Stimulated activated CD4-positive, alpha-beta T cell treated with anti-CD3 and anti-CD28 coated beads, Interleukin-15, amount 100 ng/mL, for 1 hour (primary cell): ENCODE results near the gene RAB41.
"Not testable (repeated sequence)": the region's sequence is repeated elsewhere in the genome, so short reads cannot be mapped to it uniquely, and the experiment has no call there.

Experiments used
- DNase-seq, 2 donors: peaks; one replicate each; pipeline ENCODE4 v3.0.0-alpha.2; 2020; ENCODE audit warnings: low read depth in 1 of 2, low spot score in 1 of 2

Gene RAB41

DNA sequence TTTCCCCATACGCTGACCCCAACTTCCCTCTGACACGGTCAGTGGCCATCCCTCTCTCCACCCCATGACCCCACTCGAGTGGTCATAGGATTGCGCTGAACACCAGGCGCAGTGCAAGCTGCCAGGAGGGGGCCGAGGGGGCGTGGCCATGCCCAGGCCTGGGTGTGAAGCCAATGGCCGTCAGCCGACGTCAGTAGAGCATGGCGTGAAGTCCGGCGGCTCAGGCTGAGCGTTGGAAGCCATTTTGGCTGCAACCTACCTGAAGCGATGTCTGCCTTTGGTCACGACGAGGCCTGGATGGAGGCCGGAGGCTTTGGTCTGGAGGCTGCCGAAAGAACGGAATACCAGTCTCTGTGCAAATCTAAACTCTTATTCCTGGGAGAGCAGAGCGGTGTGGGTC lies at the start of gene RAB41:
TSS of gene RAB41 (plus strand) at position 222 of the 400 bp plus-strand sequence. CDS start at position 268, 46 bp downstream.
- DNase-seq, result no peak

DNA sequence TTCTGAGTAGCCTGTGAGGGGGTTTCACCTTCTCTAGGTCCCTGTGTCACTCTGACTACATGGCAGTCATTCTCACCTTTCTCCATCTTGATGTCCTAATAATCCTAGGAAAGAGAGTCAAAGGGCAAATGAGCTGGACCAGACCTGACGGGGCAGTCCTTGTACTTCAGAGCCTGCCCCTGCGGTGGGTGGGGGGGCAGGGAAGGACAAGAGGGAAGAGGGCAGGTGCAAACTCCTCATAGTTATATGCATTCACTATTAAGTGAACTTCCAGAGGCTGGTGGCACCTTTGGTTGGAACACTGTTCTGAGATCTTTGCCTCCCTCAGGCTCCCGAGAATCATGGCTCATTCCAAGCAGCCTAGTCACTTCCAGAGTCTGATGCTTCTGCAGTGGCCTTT lies 47.6 kb upstream of the RAB41 start, which contains the start of gene AWAT1:
TSS of gene AWAT1 (plus strand) at position 301 of the 400 bp plus-strand sequence. CDS start at position 342, 41 bp downstream.
- no peak for DNase-seq

DNA sequence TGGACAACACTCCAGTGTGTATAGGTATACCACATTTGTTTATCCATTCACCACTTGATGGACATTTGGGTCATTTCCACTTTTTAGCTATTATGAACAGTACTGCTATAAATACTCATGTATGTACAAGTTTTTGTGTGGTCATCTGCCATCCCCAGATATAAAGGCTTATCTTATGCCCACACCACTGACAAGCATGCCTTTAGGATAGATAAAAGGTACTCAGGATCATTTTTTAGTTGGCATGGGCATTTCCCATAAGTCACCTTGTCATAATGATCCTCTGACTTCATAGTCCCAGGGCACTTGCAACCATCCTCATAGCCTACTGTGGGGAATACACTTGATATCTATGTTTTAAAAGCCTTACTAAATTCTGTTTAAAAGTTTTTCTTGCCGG lies 41.2 kb upstream of the RAB41 start:
- DNase-seq, result no peak

DNA sequence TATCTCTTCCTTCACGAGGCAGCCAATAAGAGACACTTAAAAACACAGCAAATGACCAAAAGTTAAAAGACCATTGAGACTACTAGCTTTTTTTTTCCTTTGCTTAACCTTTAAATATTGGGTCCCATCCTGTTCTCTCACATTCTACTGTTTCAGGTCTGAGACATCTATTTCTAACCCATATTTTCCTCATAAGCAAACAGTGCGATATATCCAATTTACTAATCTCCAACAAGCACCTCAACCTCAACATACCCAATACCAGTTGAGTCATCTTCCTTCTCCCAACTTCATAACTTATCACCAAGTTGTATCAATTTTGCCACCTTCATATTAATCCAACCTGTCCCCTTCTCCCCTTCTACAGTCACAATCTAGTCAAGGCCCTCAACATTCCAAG lies 40.5 kb upstream of the RAB41 start:
- DNase-seq, result no peak

DNA sequence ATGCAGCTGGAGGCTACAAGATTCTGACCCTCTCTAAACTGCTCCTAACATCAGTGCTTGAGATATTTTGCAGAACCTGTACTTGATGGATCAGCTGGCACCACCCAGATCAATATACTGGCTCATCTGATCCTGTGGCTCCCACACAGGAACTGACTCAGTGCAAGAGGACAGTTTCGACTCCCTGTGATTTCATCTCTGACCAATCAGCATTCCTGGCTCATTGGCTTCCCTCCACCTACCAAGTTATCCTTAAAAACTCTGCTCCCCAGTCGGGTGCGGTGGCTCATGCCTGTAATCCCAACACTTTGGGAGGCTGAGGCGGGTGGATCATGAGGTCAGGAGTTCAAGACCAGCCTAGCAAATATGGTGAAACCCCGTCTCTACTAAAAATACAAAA lies 38.4 kb upstream of the RAB41 start:
- DNase-seq, result not testable (repeated sequence)

DNA sequence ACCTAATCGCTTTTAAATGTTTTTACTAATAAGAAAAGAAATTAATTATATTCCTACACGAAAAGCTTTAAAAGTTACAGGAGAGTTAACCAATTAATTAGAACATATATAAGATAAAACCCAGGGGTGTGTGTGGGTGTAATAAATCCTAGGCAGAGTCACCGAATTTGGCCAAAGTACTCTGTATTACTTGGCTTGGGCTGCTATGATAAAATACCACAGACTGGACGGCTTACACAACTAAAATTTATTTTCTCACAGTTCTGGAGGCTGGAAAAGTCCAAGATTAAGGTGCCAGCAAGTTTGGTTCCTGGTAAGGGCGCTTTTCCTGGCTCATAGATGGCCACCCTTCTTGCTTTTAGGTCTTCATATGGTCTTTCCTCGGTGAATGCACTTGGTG lies 37.1 kb upstream of the RAB41 start:
- no peak for DNase-seq

DNA sequence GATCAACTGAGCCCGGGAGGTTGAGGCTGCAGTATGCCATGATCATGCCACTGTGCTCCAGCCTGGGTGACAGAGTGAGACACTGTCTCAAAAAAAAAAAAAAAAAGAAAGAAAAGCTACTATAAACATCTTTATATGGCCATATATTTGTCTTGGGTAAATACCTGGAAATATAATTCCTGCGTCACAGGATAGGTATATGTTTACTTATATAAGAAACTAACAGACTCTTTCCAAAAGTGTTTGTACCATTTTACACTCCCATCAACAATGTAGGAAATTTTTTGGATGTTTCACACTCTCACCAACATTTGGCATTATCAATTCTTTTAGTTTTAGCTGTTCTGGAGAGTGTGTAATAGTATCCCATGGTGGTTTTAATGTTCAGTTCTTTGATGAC lies 34.7 kb upstream of the RAB41 start:
- no peak for DNase-seq

DNA sequence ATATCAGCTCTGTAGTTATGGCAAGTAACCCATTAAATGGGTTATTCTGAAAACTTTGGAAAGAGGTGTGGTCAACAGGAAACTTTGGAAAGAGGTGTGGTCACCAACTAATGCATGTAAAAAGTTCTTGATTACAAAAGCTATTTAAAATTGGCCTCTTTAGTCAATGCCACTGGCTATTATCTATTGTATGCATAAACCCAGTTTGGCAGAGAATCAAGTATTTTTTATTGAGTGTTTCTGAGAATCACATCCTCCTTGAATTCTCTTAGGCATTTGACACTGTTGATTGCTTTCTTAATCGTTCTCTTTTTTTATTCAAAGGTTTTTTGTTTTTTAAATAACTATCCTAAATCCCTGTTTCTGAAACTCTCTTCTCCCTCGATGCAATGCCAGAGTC lies 29.5 kb upstream of the RAB41 start:
- DNase-seq, result no peak

DNA sequence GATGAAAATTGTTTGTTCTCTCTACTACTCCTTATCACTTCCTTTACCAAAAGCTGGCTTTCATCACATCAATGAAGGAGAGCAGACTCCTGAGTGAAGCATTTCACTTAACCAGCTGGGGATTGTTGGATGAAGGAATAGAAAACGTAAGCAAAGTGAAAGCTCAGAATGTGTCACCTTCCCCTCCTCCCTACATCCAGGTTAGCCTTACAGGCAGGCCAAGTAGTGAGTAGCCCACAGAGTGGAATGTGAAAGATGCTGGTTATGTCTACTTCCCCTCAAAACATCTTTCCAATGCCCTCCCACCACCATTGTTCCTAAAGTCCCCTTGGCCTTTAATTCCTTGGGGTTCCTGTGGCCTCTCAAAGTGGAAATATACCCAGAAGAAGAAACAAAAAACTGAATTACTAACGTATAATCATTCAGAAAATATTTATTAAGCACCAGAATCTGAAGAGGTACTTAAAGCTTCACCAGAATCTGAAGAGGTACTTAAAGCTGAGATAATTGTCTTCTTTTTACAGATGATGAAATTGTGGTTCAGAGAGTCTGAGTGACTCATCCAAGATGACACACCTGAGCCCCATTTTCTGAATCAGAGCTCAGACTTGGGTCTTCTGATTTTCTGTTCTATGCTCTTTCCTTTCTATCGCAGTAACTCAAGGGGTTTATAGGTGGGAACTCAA lies 28.5 kb upstream of the RAB41 start:
- DNase-seq, result no peak

DNA sequence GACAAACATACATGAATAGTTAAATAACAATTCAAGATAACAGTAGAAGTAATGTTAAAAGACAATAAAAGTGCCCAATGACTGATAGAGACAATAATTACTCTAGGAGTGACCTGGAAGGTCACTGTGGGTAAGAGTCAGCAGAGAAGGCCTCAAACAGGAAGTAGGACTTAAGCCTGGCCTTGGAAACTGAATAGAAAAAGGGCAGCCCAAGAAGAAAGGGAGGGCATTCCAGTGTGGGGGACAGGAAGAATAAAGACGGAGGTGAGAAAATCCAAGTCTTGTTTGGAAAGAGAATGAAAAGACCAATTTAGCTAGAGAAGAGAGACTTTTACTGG lies 27.9 kb upstream of the RAB41 start:
- no peak for DNase-seq

DNA sequence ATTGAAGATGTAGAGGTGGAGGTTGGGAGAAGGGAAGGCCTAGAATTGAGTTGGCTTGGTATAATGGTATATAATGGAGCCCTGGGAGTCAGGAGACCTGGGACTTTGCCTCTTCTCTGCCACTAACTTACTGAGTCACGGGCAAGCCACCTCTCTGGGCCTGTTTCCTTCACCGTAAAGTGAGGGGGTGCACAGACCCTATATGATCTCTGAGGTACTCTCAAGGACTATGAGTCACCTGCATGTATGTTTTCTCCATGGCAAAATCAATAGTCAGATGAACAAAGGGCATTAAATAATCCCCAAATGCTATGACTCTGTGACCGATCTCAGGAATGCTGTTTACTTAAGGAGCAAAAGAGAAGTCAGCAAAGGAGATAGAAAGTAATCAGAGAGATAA lies 27.1 kb upstream of the RAB41 start:
- no peak for DNase-seq

DNA sequence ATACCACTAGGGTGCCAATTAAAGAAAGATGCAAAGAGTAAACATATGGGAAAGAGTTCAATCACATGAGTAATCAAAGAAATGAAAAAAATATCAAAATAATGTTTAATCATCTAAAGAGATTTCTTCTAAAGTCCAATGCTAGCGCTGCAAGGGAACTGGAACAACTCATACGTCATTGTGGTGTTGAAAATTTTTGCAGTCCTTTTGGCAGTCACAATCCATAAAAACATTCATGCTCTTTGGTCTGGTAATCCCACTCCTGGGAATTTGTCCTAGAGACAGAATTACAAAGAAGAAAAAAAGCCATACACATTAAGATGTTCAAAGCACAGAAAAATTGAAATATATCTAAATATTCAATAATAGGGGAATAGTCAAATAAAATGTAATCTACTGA lies 26.5 kb upstream of the RAB41 start:
- DNase-seq, result no peak

DNA sequence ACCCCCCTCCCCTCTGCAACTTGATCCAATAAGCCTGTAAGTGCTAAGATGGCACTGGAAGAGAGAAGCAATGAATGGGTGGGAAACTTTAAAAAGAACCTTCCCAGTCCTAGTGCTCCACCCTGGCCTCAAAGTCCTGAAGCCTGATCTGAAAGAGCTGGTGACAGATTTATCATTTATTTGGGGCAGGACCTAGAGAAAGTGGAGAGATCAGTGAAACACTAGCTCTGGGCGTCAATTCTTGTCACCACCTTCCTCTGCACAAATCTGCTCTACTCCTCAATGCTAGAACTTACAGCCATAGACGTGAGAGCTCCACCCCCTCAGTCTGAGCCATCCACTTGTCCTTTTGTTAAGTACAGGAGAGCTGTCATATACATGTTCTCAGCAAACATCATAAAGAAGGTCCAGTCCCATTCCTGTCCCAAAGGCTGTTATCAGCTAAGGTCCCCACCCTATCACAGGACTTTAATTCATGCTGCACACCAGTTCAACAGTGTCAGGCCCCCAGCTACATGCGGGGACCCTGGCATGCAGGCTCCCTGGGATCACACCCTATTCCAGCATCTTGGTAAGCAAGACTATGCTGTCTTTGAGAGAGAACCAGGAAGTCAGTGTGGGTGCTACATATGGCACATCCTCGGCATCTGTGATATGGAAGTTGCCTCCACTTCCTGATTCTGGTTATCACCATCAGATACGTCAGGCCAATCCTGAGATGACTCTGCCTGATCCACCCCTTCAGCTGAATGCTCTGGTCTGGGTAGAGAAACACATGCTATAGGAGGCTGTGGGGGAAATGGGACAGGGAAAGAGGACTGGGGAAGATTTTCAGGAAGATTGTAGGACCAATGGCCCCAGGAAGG lies 24.3 kb upstream of the RAB41 start:
- no peak for DNase-seq

DNA sequence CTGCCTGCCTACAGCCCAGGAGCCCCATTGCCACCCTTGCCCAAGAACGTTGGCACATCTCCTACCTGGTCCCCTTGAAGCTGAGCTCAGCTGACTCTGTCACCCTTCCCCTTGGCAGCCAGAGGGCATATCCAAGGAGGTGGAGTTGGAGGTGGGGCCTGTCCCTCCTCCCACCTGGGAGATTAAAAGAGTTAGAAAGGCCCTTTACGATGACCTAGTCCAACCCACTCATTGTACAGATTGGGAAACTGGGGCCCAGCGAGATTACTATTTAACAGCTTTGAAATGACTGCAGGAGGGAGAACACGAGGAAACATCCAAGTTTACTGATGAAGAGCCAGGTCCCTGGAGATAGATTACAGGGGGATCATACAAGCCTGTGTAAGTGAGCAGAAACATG lies 21.9 kb upstream of the RAB41 start, which contains the start of gene P2RY4:
TSS of gene P2RY4 (minus strand) at position 101 of the 400 bp plus-strand sequence. CDS start 580 bp downstream, outside the sequence.
- no peak for DNase-seq

DNA sequence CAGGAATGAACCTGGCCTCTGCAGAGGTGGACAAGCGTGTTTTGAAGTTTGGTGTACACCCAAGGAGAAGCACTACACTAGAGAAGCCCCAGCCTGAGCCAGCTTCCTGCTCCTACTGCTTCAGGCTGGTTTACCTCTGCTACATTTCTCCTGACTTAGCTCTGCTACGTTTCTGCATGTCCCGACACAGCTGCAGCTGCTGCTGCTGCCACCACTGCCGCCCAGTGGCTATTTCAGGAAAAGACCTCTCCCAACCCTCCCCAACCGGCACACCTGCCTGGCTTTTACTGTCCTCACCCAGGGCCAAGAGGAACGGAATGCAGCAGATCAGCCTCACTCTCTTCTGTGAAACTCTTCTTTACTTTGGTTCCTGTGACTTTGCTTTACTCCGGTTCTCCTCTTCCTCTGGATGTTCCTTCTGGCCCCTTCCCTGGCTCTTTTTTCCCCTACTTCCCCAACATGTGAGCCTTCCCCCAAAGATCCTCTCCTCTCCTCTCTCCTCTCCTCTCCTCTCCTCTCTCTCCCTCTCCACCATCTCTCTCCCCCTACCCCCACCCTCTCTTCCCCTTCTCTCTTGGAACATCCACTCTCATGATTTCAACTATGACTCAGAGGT lies 18.9 kb upstream of the RAB41 start:
- DNase-seq, result peak in 1 of 2 donors; percentile 1

DNA sequence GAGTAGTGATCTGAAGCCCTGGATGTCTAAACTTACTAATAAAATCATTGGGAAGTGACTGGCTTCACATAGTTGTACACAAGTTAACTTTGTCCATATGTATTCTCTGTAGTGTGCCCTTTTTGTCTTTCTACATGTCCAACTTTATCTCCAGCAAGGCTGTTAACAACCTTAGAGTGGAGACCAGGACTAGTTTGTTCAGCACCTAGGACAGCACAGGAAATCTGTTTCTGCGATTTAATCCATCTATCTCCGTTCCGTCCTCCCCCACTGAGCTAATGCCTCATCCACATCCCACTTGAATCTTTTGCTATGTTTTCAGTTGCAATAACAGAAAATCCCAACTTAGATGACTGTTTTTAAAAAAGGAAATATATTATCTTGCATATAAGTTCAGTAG lies 17.2 kb upstream of the RAB41 start:
- DNase-seq, result no peak

DNA sequence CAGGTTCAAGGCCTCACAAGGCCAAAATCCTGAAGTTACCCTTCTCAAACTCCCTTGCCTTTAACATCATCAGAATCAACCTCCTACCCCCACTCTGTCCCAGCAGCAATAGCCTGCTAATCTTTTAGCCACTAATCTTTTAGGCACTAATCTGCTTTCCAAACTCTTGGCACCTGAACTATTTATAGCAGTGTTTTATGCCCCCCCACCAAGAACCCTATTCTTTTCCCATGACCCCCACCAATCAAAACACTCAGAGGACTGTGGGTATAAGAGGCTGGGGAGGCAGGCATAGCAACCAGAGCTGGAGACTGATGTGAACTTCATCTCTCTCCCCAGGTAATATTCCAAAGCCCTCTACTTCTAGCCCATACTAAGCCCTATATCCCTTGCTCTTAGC lies 13.9 kb upstream of the RAB41 start, which contains the start of gene ARR3:
TSS of gene ARR3 (plus strand) at position 301 of the 400 bp plus-strand sequence. CDS start 1,052 bp downstream, outside the sequence.
- DNase-seq, result no peak

DNA sequence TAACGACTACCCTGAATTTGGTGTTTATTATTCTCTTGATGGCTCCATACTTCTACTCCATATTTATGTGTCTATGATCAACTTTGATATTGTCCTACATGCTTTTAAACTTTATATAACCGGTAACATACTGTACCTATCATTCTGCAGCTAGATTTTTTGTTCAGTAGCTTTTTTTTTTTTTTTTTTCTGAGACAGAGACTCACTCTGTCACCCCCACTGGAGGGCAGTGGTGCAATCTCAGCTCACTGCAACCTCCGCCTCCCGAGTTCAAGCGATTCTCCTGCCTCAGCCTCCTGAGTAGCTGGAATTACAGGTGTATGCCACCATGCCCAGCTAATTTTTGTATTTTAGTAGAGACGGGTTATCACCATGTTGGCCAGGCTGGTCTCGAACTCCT lies 7.9 kb upstream of the RAB41 start:
- not testable (repeated sequence) for DNase-seq

DNA sequence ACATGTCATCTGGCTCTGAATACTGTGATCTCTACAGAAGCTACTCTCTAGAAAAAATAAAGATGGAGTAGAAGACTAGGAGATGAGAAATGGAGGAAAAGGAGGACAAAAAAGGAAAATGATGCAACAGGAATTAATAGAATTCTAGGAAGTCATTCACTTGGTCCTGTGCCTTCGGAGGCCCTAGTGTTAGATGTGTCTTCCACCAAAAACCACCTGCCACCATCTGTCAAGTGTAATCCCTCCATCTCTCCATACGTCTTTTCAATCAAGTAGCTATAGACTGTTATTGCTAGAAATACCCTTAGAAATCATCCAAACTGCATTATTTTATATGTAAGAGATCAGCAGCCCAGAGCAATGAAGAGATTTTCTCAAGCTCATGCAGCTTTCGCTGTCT lies 2.9 kb upstream of the RAB41 start:
- no peak for DNase-seq

DNA sequence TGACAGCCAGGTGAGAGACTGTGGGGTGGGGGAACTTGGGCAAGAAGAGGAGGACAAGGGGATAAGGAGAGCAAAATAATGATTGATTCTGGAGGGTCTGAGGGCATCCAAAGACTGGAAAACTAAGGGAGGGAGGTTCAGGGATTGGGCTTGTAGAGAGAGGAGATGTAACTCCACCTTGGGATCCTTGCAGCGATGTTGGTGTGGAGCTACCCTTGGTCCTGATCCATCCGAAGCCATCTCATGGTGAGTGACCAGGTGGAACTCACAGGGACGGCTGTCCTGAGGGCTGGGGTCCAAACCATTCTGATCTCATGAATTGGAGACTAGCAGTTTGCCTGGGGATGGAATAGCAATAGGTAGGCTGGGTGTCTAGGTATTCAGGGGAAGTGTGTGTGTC lies 1.4 kb upstream of the RAB41 start:
- DNase-seq, result no peak

DNA sequence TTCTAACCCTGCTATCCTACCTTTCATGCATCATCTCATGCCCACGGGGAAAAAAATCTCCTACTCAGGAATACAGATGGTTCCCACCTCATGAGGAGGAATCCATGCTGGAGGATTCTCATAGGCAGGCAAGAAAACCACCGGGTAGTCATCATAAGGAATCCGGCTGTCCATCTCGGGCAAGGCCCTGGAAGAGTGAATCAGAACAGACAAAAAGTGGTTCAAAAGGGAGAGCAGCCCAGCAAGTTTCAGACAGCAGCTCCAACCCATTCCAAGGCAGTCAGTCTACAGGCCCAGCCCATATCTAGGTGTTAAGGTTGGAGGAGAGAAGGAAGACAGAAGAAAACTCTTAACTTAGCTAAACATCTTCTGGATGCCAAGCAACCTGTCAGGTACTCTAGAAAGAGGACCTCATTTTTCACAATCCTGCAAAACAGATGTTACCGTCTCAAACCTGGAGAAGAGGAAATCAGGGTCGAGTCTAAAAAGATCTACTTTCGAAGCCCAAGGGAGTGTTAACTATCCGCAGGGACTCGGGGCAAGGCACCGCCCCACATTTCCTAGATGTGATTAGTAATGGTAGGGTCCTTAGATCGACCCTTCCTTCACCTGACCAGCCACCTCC lies 7.3 kb downstream of the RAB41 start:
- no peak for DNase-seq
